Body of pancreas (tissue), 4 donors: ENCODE data around the gene KRTAP10-8. TPM values are rescaled to one million over a fixed set of nuclear protein-coding genes. Genes with fewer than 3 reads are reported as not detected.
"Not testable (repeated sequence)": the region's sequence is repeated elsewhere in the genome, so short reads cannot be mapped to it uniquely, and the experiment has no call there.

Source experiments
- ATAC-seq: fragments of 150-250 bp; one replicate; pipeline ENCODE4 v1.9.1; 2016
- DNase-seq, 4 donors: peaks; one replicate each; pipeline ENCODE4 v3.0.0-alpha.2; 2019
- H3K27ac ChIP-seq, 4 donors: fragments of 200-600 bp; sonication (generic); 1 replicate in 3 of 4; 2 replicates in 1 of 4; pipeline versions ENCODE4 v1.5.1 to v1.6.1; 2016 to 2019; ENCODE audit warnings: mild to moderate bottlenecking in 1 of 4, mixed read lengths in 1 of 4, moderate library complexity in 1 of 4
- H3K27me3 ChIP-seq, 2 donors: fragments of 200-600 bp; sonication (generic); one replicate each; pipeline ENCODE4 v1.6.0; 2016; ENCODE audit warnings: mild to moderate bottlenecking in 1 of 2
- H3K36me3 ChIP-seq, 2 donors: fragments of 200-600 bp; sonication (generic); replicated peaks in 1 of 2; 2 replicates each; pipeline ENCODE4 v1.5.1; 2016; ENCODE audit warnings: low read depth in 2 of 2; ENCODE audit not compliant: insufficient read depth in 1 of 2
- H3K4me1 ChIP-seq: fragments of 200-600 bp; sonication (generic); one replicate; pipeline ENCODE4 v1.6.0; 2016
- H3K4me3 ChIP-seq, 2 donors: fragments of 200-600 bp; sonication (generic); 1 replicate in 1 of 2; 2 replicates in 1 of 2; pipeline ENCODE4 v1.5.1; 2016 to 2019
- H3K9me3 ChIP-seq, 3 donors: fragments of 200-600 bp; sonication (generic); 1 replicate in 2 of 3; 2 replicates in 1 of 3; pipeline ENCODE4 v1.5.1; 2016
- POLR2A ChIP-seq, 3 donors: fragments of 450-650 bp; IDR thresholded peaks; one replicate each; pipeline ENCODE4 v1.6.1; 2016; ENCODE audit warnings: antibody characterized with exemption in 3 of 3, mild to moderate bottlenecking in 2 of 3
- WGBS, 2 donors: methylation state at CpG; one replicate each; pipeline ENCODE4 v1.1.5; 2017; 5-methylcytosine and 5-hydroxymethylcytosine counted together
- intact Hi-C: fragments of 100-400 bp; cut with DNase I; formaldehyde crosslinking; loops from one replicate; pipeline ENCODE4 v1.15.1; 2023
- total RNA-seq, 2 donors: library from RNA; depleted of rRNA; stranded (reverse); fragments of >200 nt; gene quantifications; one replicate each; pipeline ENCODE4 v1.1.0, GENCODE V29; 2016
- TF ChIP-seq, protein P1 (sequence below), 7 experiments: fragments of 450-650 bp in 4 of 7; fragments of 200-600 bp in 3 of 7; sonication (generic) in 3 of 7; IDR thresholded peaks; one replicate each; pipeline ENCODE4 v1.5.1; 2016 to 2019; ENCODE audit warnings: antibody characterized with exemption in 7 of 7

The KRTAP10-8 gene
- total RNA-seq, 2 donors from 2014 or later: not detected

DNA sequence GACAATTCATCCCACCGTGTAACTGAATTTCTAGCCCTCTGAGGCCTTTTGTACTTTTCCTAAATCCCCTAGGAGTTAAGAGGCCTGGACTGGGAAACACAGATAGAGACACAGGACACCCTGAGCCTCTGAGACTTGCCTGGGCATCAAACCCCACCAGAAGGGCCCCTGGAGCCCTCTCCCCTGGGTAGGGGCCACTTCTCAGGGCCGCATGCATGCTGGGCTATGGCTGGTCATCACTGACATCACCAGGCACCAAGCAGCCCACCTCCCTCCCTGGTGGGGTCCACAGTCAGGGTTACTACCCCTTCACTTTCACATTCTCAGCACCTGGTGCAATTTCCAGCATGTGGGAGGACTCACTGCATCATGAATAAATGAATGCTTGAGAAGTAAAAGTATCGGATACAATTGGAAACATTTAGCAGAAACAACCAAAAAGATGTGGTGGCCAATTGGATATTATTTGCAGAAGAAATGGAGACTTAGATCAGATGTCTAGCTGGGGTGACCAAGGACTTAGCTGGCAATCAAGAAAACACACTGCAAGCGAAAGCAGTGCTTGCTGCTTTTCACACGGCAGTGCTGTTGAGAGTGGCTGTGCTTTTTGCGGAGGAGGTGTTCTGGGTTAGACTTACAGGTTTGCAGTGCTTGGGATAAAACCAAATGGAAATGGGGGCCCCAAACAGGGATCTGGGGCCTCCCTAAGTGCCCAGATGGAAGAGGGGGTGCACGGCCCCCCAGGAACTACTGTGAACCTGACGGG, 12.4 kb upstream of the KRTAP10-8 start:
- no peaks in the 10 kb centered on the region for H3K4me1 ChIP-seq
- H3K4me3 ChIP-seq: no peak overlapping the region
- TF ChIP-seq POLR2A (IDR thresholded peaks at IDR 0.05): no peak
- TF ChIP-seq, protein P1, sequence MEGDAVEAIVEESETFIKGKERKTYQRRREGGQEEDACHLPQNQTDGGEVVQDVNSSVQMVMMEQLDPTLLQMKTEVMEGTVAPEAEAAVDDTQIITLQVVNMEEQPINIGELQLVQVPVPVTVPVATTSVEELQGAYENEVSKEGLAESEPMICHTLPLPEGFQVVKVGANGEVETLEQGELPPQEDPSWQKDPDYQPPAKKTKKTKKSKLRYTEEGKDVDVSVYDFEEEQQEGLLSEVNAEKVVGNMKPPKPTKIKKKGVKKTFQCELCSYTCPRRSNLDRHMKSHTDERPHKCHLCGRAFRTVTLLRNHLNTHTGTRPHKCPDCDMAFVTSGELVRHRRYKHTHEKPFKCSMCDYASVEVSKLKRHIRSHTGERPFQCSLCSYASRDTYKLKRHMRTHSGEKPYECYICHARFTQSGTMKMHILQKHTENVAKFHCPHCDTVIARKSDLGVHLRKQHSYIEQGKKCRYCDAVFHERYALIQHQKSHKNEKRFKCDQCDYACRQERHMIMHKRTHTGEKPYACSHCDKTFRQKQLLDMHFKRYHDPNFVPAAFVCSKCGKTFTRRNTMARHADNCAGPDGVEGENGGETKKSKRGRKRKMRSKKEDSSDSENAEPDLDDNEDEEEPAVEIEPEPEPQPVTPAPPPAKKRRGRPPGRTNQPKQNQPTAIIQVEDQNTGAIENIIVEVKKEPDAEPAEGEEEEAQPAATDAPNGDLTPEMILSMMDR (IDR thresholded peaks at IDR 0.05): no peak
- no peak overlapping the region for H3K27ac ChIP-seq
- 77% methylated on average over 8 of the region's 8 CpGs for WGBS, 2 donors
- H3K27me3 ChIP-seq: no peaks in the 10 kb centered on the region
- no peaks in the 10 kb centered on the region for H3K9me3 ChIP-seq
- intact Hi-C loops: no loop called here
- H3K36me3 ChIP-seq: no peaks in the 10 kb centered on the region
- ATAC-seq (no peak), DNase-seq (no peak)

DNA sequence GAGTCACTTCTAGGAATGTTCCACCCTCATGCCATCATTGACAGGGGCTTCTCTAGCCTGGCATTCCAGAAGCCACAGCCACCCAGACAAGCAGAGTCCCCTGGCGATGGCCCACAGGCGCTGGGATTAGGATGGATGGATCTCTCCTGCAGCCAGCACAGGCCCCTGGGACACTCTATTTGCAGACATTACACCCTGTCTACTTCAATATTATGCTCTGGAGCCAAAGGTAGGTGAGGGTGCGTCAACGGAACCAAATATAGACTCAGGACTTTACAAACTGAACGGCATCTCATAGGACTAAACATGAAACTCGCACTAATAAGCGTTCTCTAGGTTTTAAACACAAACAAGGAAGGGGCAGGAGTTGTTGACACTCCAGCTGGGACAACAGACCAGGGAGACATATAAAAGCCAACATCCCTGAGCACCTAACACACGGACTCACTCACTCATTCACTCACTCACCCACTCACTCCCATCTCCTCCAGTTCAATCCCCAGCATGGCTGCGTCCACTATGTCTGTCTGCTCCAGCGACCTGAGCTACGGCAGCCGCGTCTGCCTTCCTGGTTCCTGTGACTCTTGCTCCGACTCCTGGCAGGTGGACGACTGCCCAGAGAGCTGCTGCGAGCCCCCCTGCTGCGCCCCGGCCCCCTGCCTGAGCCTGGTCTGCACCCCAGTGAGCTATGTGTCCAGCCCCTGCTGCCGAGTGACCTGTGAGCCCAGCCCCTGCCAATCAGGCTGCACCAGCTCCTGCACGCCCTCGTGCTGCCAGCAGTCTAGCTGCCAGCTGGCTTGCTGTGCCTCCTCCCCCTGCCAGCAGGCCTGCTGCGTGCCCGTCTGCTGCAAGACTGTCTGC, 11.5 kb upstream of the KRTAP10-8 start, which contains the start of gene KRTAP10-7:
Gene KRTAP10-7, plus strand, starts transcription at position 480 of the 861 bp plus-strand sequence. Its CDS starts 25 bp downstream, at position 505.
- intact Hi-C loops, ATAC-seq, H3K27ac ChIP-seq, H3K27me3 ChIP-seq, H3K36me3 ChIP-seq, H3K4me3 ChIP-seq, DNase-seq, H3K9me3 ChIP-seq, H3K4me1 ChIP-seq: not testable (repeated sequence)
- WGBS, 2 donors: 51 to 61% methylated on average over 13 to 18 of the region's 23 CpGs

DNA sequence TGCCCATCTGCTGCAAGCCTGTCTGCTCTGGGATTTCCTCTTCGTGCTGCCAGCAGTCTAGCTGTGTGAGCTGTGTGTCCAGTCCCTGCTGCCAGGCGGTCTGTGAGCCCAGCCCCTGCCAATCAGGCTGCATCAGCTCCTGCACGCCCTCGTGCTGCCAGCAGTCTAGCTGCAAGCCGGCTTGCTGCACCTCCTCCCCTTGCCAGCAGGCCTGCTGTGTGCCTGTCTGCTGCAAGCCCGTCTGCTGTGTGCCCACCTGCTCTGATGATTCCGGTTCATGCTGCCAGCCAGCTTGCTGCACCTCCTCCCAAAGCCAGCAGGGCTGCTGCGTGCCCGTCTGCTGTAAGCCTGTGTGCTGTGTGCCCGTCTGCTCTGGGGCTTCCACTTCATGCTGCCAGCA, 10.8 kb upstream of the KRTAP10-8 start:
- WGBS, 2 donors: 50 to 67% methylated on average over 8 to 9 of the region's 10 CpGs
- H3K4me1 ChIP-seq, H3K4me3 ChIP-seq, ATAC-seq, intact Hi-C loops, DNase-seq, H3K27ac ChIP-seq, H3K9me3 ChIP-seq, H3K27me3 ChIP-seq, H3K36me3 ChIP-seq: not testable (repeated sequence)

DNA sequence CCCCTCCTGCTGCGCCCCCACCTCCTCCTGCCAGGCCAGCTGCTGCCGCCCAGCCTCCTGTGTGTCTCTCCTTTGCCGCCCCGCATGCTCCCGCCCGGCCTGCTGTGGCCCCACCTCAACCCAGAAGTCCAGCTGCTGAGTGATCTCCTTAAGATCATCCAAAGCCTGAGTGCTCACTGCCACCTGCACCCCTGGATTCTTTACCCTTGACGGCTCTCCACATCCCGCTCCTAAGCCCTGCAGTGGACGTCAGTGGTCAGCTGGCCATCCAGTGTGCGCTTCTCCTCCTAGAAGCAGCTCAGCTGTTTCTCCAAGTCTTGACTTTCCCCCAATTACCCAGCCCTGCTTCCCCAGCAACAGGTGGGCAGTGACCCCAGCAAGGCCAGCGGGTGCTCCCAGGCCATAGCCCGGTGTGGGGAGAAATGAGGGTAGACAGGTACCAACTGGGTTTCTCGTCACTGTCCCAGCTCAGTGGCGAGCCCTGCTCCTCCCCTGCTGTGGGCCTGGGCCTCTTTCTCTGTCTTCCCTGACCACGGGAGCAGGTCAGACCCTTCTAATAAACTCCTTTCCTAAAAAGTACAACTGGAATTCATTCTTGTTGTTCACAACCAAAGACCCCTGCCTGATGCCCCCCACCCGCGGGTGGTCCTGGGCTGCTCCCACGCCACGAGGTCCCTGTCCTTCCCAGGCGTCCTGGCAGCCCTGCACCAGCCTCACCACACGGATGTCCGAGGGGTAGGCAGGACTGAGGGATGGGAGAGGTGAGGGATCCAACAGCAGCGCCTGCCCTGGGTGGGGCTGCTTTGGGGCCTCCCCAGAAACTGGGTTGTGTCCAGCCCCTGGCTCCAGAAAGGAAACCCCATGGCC, 10.1 kb upstream of the KRTAP10-8 start:
- H3K27ac ChIP-seq: no peak overlapping the region
- ATAC-seq (no peak), DNase-seq (no peak)
- H3K36me3 ChIP-seq: no peaks in the 10 kb centered on the region
- TF ChIP-seq, protein P1 (IDR thresholded peaks at IDR 0.05): no peak
- TF ChIP-seq POLR2A (IDR thresholded peaks at IDR 0.05): no peak
- no peaks in the 10 kb centered on the region for H3K27me3 ChIP-seq
- intact Hi-C loops: no loop called here
- WGBS, 2 donors: 45 to 70% methylated on average over 22 to 23 of the region's 23 CpGs
- no peaks in the 10 kb centered on the region for H3K9me3 ChIP-seq
- H3K4me1 ChIP-seq: no peaks in the 10 kb centered on the region
- no peak overlapping the region for H3K4me3 ChIP-seq

DNA sequence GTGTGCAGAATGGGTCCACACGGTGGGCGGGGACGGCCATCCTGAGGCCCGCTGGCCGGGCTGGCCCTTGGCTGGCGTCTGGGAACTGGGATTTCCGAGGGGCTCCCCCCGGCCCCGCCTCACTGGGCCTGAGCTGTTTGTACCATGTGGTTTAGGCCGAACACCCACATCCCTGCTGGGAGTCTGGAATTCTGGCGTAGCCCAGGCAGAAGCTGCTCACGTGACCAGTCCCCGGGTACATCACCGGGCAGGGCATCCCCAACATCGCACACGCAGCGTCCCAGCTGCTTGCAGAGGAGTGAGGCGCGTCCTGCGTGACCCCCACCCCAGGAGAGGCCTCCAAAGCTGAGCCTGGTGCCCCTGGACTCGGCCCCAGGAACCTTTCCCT, 9.4 kb upstream of the KRTAP10-8 start:
- 51% methylated on average over 17 of the region's 21 CpGs; no CpG with 5 or more reads in 1 of the 2 donors for WGBS, 2 donors
- DNase-seq (no peak), ATAC-seq (no peak)
- Histone ChIP-seq H3K4me3 (no peak overlapping the region), H3K36me3 (no peaks in the 10 kb centered on the region), H3K27me3 (no peaks in the 10 kb centered on the region), H3K27ac (no peak overlapping the region), H3K4me1 (no peaks in the 10 kb centered on the region), H3K9me3 (no peaks in the 10 kb centered on the region)
- intact Hi-C loops: no loop called here
- TF ChIP-seq, protein P1 (IDR thresholded peaks at IDR 0.05): no peak
